Measurements from ENCODE around the gene ICOS. TPM values are rescaled to one million over a fixed set of nuclear protein-coding genes. Genes with fewer than 3 reads are reported as not detected.
"Not testable (repeated sequence)": the region's sequence is repeated elsewhere in the genome, so short reads cannot be mapped to it uniquely, and the experiment has no call there.

The ICOS gene
- polyA plus RNA-seq, 3 donors, result 0.13 to 0.33 TPM; not detected in 1

DNA sequence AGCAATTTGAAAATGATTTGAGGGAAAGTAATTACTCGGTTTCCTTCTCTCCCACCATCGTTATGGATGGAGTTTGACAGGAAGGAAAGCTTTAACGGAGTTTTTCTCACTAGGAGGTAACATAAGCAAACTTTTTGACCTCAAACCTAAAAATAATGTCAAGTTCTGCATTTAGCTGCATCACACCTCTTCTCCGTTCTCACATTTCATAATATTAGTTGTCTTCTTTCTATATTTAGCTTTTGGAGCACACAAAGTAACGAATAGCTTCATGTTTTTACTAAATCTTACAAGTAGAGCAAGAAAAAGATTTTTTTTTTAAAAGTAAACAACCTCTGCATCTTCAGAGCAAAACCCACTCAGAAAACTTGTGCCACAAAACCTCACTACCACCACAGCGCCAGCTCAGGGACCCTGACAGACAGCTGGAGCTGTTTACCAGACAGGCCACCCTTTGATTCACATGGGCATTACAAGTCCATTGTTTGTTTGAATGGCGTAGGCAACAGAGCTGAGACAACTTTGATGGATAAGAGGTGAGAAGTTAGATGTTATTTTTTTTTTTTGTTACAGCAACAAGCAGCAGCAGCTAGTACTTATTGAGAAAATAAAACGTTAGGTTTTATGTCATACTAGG lies 21.9 kb upstream of the ICOS start:
- 46 to 63% (median 56%) methylated on average over 8 of the region's 8 CpGs for WGBS, 3 donors
- H3K27ac ChIP-seq (ENCODE audit: low read depth, low read length), result no peak overlapping the region

DNA sequence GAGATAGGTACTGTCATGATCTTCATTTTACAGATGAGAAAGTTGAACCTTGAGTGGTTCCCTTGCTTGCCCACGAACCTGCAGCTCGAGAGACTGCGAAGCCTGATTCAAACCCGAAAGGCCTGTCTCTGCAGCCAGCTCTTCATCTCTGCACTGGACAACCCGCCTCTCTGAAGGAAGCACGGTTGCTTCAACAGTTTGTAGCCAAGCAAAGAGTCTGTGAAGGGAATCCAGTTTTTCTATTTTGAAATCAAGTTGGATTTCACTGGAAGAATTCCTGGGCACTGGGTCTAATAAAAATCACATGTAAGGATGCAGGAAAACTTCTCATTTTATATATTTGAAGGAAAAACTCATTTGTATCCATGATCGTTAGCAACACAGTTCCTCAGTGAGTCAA lies 21.3 kb upstream of the ICOS start:
- 57 to 75% (median 68%) methylated on average over 7 of the region's 7 CpGs for WGBS, 3 donors
- H3K27ac ChIP-seq (ENCODE audit: low read depth, low read length), result no peak overlapping the region

DNA sequence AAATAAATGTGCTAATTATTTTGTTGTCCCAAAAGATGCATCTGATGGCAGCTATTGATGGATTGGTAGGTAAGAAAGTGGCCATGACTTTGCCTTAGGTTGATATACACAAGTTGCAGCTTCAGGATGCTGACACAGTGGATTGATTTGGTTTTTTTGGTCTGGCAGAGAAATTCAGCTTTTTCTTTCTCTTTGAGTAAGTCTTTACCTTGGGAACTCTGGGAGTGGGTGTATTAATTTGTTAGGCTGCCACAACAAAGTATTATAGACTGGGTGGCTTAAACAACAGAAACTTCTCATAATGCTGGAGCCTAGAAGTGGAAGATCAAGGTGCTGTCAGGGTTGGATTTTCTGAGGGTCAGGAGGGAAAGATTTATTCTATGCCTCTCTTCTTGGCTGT lies 19.8 kb upstream of the ICOS start:
- H3K27ac ChIP-seq (ENCODE audit: low read depth, low read length), result no peak overlapping the region

DNA sequence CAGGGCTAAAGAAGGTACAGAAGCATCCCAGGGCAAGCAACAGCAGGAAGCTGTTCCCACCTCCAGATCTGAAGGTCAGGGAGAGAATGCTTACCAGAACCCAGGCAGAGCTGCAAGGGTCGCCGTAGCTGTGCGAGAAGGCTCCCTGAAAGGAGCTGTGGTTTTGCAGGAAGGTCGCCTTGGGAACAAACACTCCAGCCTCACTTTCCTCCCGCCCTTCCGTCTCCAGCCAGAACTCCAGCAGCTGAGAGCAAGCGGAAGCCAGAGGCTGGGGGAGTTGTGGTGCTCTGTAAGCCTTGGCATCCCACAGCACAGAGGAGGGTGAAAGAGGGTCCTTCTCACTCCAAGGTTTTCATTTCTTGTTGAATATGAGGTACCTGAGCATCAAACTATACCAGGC lies 18.3 kb upstream of the ICOS start:
- WGBS, 3 donors, result 59 to 68% (median 65%) methylated on average over 7 of the region's 7 CpGs
- no peak overlapping the region for H3K27ac ChIP-seq (ENCODE audit: low read depth, low read length)

DNA sequence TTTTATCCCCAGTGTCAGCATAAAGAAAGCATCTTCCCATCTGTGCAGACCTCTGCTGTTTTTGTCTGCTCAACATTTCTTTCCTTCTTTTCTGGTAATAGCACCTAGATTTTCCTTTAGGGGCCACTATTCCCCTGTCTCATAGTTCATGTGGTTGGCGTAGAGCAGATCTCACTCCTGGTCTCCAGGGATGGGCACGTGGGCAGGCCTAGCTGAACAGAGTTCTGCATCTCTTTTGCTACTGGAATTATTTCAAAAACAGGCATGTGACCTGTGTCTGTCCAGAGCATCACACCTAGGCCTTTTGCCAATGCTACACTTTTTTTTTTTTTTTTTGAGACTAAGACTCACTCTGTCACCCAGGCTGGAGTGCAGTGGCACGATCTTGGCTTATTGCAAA lies 17.7 kb upstream of the ICOS start:
- 73 to 89% (median 85%) methylated on average over 3 of the region's 3 CpGs for WGBS, 3 donors
- no peak overlapping the region for H3K27ac ChIP-seq (ENCODE audit: low read depth, low read length)

DNA sequence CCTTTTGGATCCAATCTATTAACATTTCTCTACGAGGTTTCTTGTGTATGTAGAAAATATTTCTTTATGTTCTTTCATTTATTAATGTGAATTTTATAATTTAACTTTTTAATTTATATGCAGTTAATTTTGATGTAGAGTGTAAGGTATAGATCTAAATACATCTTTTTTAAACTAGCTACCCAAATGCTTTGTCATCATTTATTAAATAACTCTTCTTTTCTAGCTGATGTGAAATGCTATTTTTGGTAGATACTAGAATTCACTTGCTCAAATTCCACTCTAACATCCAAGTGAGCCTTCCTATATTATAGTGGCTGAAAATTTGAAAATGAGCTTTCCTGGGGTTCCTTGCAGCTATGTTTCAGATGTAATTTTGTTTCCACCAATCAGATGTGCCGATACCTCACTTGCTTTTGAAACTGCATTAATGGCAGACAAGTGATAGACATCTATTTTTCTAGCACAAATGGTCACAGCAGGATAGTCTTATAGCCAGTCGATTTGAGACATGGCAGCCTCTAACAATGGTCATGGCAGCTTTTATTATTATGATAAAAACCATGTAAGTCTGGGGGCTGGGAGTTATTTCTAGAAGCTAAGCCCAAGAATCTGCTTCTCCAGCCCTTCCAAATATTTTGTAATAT lies 10.9 kb upstream of the ICOS start:
- no peak overlapping the region for H3K27ac ChIP-seq (ENCODE audit: low read depth, low read length)
- 82 to 88% (median 88%) methylated on average over 3 of the region's 3 CpGs for WGBS, 3 donors

DNA sequence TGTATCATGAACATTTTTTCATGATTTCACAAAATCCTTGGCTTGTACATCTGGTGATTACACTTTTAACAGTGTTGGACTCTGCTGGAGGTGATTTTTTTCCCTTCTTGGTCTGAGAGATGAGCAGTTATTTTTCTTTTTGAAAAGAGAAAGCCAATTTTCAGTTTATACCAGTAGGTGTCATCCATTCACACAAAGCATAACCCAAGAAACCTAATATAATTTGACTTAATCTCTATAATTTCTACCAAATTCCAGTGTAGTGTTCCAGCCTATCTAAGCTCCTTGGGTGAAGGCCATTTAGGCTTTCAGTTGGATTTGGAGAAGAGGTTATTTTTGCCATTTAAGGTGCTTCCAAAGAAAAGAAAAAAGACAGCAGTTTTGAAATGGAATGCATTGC lies 7.7 kb upstream of the ICOS start:
- H3K27ac ChIP-seq (ENCODE audit: low read depth, low read length), result no peak overlapping the region

DNA sequence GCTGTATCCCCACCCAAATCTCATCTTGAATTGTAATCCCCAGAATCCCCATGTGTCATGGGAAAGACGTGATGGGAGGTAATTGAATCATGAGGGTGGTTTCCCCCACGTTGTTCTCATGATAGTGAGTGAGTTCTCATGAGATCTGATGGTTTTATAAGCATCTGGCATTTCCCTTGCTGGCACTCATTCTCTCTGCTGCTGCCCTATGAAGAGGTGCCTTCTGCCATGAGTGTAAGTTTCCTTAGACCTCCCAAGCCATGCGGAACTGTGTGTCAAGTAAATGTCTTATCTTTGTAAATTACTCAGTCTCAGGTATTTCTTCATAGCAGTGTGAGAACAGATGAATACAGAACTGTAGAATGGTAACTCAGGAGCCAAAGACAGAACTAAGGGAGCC lies 5.3 kb upstream of the ICOS start:
- 70 to 91% (median 78%) methylated on average over 3 of the region's 3 CpGs for WGBS, 3 donors
- H3K27ac ChIP-seq (ENCODE audit: low read depth, low read length), result not testable (repeated sequence)

DNA sequence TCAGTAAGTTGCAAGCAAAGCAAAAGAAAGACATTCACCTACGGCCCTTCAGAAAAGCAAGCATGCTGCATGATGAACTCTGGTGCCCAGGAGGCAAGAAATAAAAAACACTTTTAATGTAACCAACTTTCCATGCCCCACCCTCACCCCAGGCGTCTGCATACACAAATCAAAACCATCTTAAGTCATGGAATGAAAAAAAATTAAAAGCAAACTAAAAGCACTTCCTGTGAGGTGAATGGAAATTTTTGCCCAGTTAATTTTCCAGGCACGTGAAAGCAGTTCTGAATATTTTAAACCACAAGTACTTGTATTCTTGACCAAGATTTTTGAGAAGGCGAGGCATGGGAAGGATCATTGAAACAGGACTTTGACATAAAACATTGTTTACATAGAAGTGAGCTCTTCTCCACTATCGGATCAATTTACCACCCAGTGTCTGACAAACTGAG lies 2.5 kb upstream of the ICOS start:
- no peak overlapping the region for H3K27ac ChIP-seq (ENCODE audit: low read depth, low read length)
- 60 to 75% (median 63%) methylated on average over 5 of the region's 5 CpGs for WGBS, 3 donors

DNA sequence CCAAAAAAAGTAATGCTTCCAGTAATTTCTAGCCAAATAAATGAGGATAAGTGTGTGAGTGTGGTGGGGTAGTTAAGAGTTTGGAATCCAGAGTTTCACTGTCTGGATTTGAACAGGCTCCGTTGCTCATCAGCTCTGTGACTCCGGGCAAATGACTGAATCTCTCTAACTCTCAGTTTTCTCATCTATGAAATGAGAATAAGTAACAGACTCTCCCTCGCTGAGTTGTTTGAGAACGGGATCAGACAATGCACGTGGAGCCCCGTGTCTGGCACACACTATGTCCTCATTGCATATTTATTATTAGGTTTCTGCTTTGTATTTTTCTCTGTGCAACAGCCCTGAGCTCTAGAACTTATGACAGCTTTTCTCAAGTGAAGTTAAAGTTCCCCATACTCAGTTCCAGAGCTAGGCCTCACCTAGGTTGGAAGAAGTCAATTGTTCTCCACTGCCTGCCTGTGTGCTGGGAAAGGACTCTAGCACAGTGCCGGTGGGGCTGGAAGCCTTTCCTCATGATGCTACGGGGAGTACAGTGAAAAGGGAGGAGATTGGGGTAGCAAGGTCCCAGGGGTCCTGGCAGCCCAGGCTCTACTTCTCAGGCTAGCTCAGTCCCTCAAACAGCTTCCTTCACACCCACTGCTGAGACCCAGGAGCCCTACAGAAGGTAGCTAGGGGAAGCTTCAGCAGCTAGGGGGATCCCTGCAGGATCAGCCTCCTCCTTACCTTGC lies 1.7 kb upstream of the ICOS start:
- WGBS, 3 donors, result 75 to 90% (median 79%) methylated on average over 8 of the region's 8 CpGs
- no peak overlapping the region for H3K27ac ChIP-seq (ENCODE audit: low read depth, low read length)

DNA sequence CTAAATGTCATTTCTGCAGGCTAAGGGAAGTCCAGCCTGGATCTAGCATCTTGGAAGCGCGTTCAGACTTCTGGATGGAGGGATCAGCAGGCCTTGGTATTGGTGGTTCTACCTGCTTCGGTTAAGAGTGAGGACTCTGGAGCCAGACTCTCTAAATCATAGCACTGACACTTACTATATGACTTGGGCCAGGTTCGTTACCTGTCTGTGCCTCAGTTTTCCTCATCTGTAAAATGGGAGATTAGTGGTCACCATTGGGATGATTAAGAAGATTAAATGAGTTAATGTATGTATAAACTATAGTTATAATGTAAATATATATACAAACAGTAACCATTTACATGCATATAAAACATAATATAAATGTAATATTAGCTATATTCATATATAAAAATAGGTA lies 995 bp upstream of the ICOS start:
- WGBS, 3 donors, result 96 to 99% (median 97%) methylated on average over 4 of the region's 4 CpGs
- H3K27ac ChIP-seq (ENCODE audit: low read depth, low read length), result no peak overlapping the region

DNA sequence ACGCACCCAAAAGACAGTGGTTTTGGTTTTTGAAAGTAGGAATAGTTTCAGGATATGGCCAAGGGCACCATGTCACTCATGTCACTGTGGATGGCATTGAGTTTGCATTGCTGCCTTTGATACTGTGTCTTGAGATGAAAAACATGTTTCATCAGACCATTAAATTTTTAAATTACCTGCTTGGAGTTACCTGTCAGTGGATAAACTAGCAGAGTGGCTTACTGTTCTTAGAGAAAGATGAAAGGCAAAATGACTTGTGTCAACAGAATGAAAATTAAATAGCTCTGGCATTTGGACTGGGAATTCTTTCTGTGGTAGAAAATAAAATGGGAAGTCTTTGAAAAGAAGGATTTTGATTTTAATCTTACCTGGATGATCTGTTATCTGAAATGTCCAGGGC lies 386 bp downstream of the ICOS start:
- WGBS, 3 donors, result 89 to 93% (median 92%) methylated on average over 1 of the region's 1 CpG

DNA sequence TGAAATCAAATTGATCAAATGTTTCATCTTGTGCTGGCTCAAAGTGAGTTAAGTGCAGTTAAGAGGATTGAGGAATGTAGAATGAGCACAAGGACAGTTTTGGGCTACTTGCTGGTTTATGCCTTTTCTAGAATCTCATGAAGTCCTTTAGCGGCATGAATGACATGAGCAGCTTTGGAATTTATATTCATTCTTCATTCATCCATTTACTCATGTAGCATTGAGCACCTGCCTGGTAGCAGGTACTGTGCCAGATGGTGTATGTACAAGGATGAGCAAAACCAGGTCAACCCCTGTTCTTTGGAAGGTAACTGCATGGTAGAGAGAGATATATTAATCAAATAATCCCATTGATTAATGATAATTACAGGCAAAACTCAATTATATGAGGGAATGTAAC lies 1.2 kb downstream of the ICOS start:
- 84 to 89% (median 88%) methylated on average over 1 of the region's 1 CpG for WGBS, 3 donors
- H3K27ac ChIP-seq (ENCODE audit: low read depth, low read length), result no peak overlapping the region

More for the DNA sequence above, 386 bp downstream of the ICOS start:
- H3K27ac ChIP-seq (ENCODE audit: low read depth, low read length), result no peak overlapping the region

DNA sequence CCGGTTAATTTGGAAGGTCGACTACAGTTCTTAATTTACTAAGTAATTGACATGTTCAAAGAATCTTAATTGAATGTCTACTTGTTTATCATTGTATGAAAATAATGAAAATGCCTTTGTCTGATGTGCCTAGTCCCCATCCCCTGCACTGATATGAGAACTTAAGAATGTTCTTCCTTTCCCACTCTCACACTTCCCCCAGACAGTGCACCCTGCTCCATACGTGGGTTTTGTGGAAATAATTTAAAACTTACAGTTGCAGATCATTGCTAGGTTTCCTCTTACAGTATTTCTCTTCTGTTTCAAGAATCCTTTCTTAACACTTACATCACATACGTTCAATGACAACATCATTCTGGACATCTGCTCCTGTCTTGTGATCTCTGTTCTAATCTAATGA lies 3.5 kb downstream of the ICOS start:
- WGBS, 3 donors, result 69 to 70% (median 70%) methylated on average over 4 of the region's 4 CpGs
- H3K27ac ChIP-seq (ENCODE audit: low read depth, low read length), result no peak overlapping the region

DNA sequence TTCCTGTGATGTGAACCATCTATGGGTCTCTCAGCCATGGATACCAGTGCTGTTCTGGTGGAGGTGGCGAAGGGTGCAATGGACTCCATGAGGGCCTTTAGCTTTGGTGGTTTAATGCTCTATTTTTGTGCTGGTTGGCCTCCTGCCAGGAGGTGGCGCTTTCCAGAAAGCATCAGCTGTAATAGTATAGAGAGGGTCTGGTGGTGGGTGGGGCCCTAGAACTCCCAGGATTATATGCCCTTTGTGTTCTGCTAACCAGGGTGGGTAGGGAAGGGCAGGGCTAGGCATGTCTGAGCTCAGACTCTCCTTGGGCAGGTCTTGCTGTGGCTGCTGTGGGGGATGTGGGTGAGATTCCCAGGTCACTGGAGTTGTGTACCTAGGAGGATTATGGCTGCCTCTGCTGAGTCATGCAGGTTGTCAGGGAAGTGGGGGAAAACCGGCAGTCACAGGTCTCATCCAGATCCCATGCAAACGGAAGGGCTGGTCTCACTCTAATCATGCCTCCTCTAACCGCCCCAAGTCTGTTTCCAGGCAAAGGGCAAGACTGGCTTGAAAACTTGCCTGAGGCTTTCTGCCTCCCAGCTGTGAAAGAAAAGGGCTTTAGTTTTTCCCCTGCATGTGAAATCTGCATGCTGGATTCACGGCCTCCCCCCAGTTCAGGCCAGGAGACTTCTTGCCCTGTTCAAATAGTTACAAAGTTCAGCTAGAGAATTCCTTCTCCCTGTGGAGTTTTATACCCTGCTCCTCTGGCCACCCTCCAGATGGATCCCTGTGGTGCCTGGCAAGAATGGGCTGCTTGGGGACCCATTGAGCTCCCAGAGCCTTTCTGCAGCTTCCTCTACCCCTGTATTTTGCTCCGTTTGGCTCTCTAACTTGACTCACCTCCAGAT lies 7.2 kb downstream of the ICOS start:
- H3K27ac ChIP-seq (ENCODE audit: low read depth, low read length), result not testable (repeated sequence)
- WGBS, 3 donors, result 79 to 90% (median 89%) methylated on average over 7 of the region's 7 CpGs

DNA sequence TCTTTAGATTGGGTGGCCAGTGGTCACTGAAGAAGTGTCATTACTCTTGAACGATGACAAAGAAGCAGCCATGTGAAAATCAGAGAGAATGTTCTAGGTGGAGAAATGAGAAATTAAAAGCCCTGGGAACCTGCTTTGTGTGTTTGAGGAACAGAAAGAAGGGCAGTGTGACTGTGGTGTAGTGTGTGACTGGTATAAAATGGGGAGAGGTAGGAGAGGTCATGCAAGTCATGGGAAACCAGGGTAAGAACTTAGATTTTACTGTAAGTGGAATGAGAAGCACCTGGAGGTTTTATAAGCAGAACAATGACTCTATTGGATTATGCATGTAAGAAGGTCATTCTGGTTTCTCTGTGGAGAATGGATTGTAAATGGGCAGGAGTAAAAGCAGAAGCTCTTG lies 12.2 kb downstream of the ICOS start:
- H3K27ac ChIP-seq (ENCODE audit: low read depth, low read length), result no peak overlapping the region
- 64 to 85% (median 77%) methylated on average over 1 of the region's 1 CpG for WGBS, 3 donors

DNA sequence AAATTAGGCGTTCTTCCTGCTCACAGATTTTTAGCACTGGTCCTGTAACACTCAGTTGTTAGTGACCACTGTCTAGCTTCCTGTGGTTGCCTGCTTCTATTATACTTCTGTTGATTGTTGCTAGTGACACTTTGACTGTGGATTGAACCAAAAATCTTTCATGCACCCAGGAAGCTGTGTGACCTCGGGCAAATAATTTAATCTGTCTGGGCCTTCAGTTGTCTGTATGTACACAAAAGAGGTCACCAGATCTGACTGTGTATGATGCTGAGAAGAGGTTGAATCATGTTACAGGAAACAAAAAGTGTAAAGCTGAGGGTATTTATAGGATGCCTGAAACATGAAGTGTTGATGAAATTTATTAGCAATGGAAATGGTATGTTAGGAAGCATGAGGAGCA lies 12.7 kb downstream of the ICOS start:
- no peak overlapping the region for H3K27ac ChIP-seq (ENCODE audit: low read depth, low read length)
- 77 to 85% (median 80%) methylated on average over 2 of the region's 2 CpGs for WGBS, 3 donors

DNA sequence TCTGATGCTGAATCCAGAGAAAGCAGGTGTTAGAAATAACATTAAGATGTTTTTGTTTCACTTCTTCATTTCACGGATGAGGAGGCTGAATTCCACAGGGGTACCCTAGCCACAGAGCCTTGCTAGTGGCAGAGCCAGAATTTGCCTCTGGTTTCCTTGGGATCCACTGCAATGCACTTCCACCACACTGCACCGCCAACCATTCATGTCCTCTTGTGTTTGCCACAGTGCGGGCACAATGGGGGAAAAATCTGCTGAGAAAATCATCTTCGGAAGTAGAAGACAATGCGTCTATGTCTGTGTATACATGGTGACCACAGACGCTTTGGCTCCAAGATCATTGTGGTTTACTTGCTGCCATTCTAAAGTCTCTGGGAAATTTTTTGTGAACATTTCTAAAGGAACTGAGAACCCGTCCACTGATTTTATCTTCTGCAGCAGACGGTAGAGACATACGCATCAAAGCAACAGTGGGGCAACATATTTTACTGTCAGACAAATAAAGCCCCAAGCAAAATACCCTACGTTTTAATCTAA lies 14.9 kb downstream of the ICOS start:
- 52 to 73% (median 63%) methylated on average over 10 of the region's 10 CpGs for WGBS, 3 donors
- H3K27ac ChIP-seq (ENCODE audit: low read depth, low read length), result no peak overlapping the region

DNA sequence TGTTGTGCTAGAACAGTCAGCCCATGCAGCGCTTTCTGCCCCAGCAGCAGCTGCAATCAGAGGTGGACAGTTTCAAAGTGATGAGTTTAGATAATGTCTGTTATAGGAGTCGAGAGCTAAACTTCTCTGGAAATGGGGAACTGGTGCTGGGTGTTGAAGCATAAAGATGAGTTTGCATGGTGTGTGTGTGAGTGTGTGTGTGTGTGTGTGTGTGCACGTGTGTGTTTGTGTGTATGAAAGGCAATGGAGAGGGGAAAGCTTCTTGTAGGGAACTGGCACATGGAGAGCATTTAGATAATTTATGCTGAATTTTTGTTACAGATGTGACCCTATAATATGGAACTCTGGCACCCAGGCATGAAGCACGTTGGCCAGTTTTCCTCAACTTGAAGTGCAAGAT lies 22.7 kb downstream of the ICOS start:
- WGBS, 3 donors, result 80 to 90% (median 85%) methylated on average over 4 of the region's 4 CpGs
- no peak overlapping the region for H3K27ac ChIP-seq (ENCODE audit: low read depth, low read length)
